HG03025 (cell line): ENCODE measurements around the gene SFTPB.
"Not testable (repeated sequence)": the region's sequence is repeated elsewhere in the genome, so short reads cannot be mapped to it uniquely, and the experiment has no call there.

ENCODE experiments used
- ATAC-seq: cut with Tn5 transposase; IDR thresholded peaks from one replicate; pipeline ENCODE4 v1.9.1; 2021; ENCODE audit warnings: mild to moderate bottlenecking, moderate library complexity; ENCODE audit not compliant: unreplicated experiment, low FRiP score

The SFTPB gene

GRCh38 chr2:85668009-85668856 lies at the start of gene SFTPB:
Gene SFTPB, minus strand, starts transcription at chr2:85668199. Its CDS starts 16 bp downstream, at chr2:85668183.
- no peak for ATAC-seq

GRCh38 chr2:85717308-85718008 lies 49.5 kb upstream of the SFTPB start:
- no peak for ATAC-seq

- ATAC-seq, result no peak
These were observed 48.4 kb upstream of the SFTPB start for GRCh38 chr2:85716346-85716914.

GRCh38 chr2:85714841-85715240 lies 46.8 kb upstream of the SFTPB start:
- ATAC-seq, result no peak

GRCh38 chr2:85714421-85714820 lies 46.4 kb upstream of the SFTPB start:
- ATAC-seq, result not testable (repeated sequence)

- no peak for ATAC-seq
These were observed 45.8 kb upstream of the SFTPB start for GRCh38 chr2:85713836-85714235.

GRCh38 chr2:85712849-85713612 lies 45.0 kb upstream of the SFTPB start:
- no peak for ATAC-seq

- ATAC-seq, result no peak
These were observed 44.3 kb upstream of the SFTPB start for GRCh38 chr2:85712336-85712735.

- no peak for ATAC-seq
These were observed 43.6 kb upstream of the SFTPB start for GRCh38 chr2:85711578-85712060.

GRCh38 chr2:85710687-85711577 lies 42.9 kb upstream of the SFTPB start:
- ATAC-seq, result no peak

GRCh38 chr2:85709401-85709811 lies 41.4 kb upstream of the SFTPB start:
- ATAC-seq, result no peak

- ATAC-seq, result no peak
These were observed 40.6 kb upstream of the SFTPB start for GRCh38 chr2:85708641-85709040.

- no peak for ATAC-seq
These were observed 39.3 kb upstream of the SFTPB start for GRCh38 chr2:85707304-85707703.

GRCh38 chr2:85706599-85707296 lies 38.7 kb upstream of the SFTPB start:
- no peak for ATAC-seq

- ATAC-seq, result no peak
These were observed 38.1 kb upstream of the SFTPB start for GRCh38 chr2:85706063-85706462.

GRCh38 chr2:85705680-85706039 lies 37.7 kb upstream of the SFTPB start:
- ATAC-seq, result no peak

GRCh38 chr2:85704800-85705679 lies 37.0 kb upstream of the SFTPB start:
- ATAC-seq, result no peak

GRCh38 chr2:85704038-85704437 lies 36.0 kb upstream of the SFTPB start:
- no peak for ATAC-seq
